Measurements from ENCODE around the gene SDF2. TPM values are rescaled to one million over a fixed set of nuclear protein-coding genes. Genes with fewer than 3 reads are reported as not detected.
A peak's percentile ranks its signal among the peaks of the same experiment; 100 is the strongest.

SDF2 gene, protein sequence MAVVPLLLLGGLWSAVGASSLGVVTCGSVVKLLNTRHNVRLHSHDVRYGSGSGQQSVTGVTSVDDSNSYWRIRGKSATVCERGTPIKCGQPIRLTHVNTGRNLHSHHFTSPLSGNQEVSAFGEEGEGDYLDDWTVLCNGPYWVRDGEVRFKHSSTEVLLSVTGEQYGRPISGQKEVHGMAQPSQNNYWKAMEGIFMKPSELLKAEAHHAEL
- total RNA-seq: 10 to 100 TPM; 30.3 to 30.9 TPM

DNA sequence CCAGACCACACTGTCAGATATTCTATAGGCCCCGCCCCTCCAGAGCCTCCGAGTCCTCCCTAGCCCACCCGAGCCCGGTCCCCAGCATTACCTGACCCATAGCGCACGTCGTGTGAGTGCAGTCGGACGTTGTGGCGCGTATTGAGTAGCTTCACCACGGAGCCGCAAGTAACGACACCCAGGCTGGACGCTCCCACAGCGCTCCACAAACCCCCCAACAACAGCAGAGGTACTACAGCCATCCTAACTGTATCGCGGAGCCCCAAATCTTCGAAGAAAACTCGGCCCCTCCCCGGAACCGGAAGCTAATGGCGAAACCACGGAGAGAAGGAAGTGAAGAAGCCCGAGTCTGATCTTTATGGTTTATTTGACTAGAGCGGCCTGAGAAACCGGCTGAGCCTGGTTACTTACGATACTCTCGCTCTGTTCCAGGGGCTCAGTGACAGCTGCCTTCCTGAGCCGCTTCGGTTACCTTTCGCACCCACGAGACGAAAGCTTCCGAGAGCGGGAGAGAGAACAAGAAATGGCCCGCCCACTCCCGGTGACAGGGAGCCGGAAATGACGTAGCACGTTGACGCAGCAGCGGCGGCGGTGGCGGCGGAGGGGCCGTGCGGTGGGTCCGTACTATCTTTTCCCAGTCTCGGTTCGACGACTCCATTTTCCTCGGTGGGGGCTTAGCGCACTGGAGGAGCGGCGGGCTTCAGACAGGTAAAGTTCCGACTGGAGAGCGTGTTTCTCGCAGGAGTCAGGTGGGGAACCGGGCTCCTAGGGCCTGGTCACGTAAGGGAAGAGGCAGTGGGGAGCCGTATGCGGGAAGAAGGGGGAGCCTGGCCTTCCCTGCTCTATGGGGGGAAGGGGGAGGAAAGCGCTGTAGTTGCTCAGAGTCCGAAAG is at the start of gene SDF2, which contains the start of gene SUPT6H:
Gene SDF2 (minus strand): TSS at position 272 of the 892 bp plus-strand sequence. CDS start 30 bp downstream, at position 242.
Gene SUPT6H (plus strand): TSS at position 571 of the 892 bp plus-strand sequence. CDS start 11,197 bp downstream, outside the sequence.
- Mint-ChIP-seq H3K4me3 (peak within 1 kb of the TSS; percentile 98), H3K4me1 (ENCODE audit: low read depth) (peaks cover 53% of the 10 kb centered on the region)
- CTCF ChIA-PET: interaction anchor here (0.6 to 4.3 kb wide), 6 partner anchors 9 to 103 kb away, joined by 3 to 56 read pairs (median 4); partner anchors contain the start of genes BLTP2 and RPL23A

DNA sequence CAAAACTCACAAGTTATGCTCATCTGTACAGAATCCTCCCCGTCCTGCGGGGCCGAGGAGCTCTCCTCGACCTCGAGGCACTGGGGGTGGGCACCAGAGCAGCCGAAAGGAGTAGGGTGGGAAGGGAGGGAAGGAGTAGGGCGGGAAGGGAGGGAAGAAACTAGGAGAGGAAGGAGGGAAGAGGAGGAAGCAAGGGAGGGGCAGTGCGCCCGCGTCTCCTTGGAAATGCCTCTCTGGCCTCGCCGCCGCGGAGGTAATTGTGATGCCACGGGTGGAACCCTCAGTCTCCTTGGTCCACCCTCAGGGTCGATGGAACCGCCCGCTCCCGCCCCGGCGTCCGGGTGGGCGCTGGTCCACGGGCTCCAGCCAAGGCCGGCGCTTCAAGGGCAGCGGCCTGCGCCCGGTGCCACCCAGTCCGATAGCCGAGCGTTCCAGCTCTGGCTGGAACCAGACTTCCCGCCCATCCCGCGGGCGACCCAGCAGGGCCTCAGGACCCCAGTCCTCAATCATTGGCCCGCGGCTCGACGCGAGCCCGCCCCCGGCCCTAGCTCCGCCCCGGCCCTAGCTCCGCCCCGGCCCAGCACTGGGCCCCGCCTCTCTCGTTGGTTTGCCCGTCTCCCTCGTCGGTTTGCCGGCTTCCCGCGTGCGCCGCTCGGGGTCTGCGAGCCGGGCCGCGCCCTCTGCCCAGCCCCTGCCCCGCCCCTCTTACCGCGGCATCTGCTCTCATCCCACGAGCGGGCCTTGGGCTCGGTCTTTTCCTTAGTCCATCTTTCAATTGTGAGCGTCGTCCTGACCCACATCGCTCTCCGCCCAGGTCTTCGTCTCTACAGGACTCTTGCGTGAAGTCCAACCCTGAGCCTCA is 49.4 kb upstream of the SDF2 start:
- Mint-ChIP-seq H3K4me3 (peak overlapping the region; percentile 79), H3K27me3 (ENCODE audit: low read depth) (peaks cover 16% of the 10 kb centered on the region), H3K4me1 (ENCODE audit: low read depth) (peaks cover 17% of the 10 kb centered on the region), H3K36me3 (ENCODE audit: low read depth) (no peaks in the 10 kb centered on the region), H3K9me3 (no peaks in the 10 kb centered on the region), H3K27ac (peak overlapping the region; percentile 79)
- peak; percentile 92 for DNase-seq
- intact Hi-C loops (cut with micrococcal nuclease): loop anchor here (1.0 to 2.0 kb wide), 4 partner anchors 8 to 66 kb away; partner anchors contain the start of genes BLTP2, NEK8, RPL23A and SUPT6H
- CTCF ChIA-PET: interaction anchor here (0.7 to 3.4 kb wide), 5 partner anchors 9 to 1220 kb away, joined by 3 to 12 read pairs (median 7); partner anchors contain the start of genes RPL23A and TLCD1

More for the DNA sequence above, at the start of gene SDF2, which contains the start of gene SUPT6H:
- Mint-ChIP-seq H3K27me3 (ENCODE audit: low read depth) (no peaks in the 10 kb centered on the region), H3K9me3 (no peaks in the 10 kb centered on the region), H3K27ac (peak within 1 kb of the TSS; percentile 100), H3K36me3 (ENCODE audit: low read depth) (peaks cover 28% of the 10 kb centered on the region)
- intact Hi-C loops (cut with micrococcal nuclease): loop anchor here (1.0 to 5.0 kb wide), 5 partner anchors 17 to 290 kb away; partner anchors contain the start of genes BLTP2, PHF12, PROCA1 and RPL23A
- peak; percentile 97 for DNase-seq

DNA sequence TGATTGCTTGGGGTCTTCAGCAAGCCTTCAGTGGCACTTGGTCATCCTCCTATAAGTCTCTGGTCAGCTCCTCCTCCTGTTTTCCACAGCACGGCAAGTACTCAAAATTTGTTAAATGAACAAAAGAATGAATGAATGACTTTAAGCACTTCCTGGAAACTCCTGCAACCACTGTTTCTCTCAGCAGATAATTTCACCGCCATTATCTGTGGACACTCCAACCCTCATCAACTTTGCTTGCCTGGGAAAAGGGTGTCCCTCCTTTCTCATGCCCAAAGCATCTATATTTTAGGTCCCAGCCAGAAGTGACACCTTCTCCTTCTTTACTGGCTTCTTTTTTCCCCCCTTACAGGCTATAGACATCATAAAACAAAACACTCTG is 45.6 kb upstream of the SDF2 start:
- no peak for DNase-seq
- Mint-ChIP-seq H3K27me3 (ENCODE audit: low read depth) (peaks cover under 1% of the 10 kb centered on the region), H3K36me3 (ENCODE audit: low read depth) (peaks cover 11% of the 10 kb centered on the region), H3K9me3 (no peaks in the 10 kb centered on the region), H3K27ac (no peak overlapping the region), H3K4me1 (ENCODE audit: low read depth) (peaks cover 15% of the 10 kb centered on the region), H3K4me3 (no peak overlapping the region)
- intact Hi-C loops (cut with micrococcal nuclease): no loop called here
- CTCF ChIA-PET: no interaction called here

DNA sequence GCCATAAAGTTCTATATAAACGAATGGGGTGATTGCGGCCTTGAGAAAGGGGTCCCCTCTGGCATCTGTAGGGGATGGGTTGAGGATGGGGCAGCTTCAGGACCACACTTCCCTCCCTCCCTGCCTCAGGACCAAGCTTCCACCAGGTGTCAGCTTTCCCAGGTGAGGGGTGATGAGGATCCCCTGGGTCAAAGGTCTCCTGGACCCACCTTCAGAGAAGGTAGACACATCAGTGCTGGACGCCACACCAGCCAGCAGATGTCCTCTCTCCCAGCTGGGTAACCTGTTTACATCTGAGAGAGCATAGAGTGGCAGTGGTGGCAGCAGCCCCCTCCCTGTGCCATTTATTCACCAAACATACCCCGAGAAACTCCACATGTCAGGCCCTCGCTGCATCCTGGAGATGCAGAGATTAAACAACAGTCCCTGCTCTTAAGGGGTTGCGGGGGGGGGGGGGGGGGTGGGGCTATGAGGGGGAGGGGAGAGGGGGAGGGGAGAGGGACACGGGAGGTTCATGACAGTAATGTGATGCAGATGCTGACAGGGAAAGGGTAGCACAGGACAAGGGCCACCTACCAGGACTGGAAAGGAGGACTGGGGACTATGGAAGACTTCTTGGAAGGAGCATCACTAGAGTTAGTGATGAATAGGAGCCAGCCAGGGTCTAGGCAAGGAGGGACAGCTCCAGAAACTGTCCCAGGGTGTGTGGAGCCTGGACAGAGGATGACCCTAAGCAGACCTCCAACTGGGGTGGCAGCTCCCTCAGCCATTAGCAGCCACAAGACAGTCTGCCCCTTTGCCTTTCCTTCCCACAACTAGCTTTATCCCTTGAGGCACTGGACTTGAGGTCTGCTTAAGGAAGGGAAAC is 45.0 kb upstream of the SDF2 start:
- no peaks in the 10 kb centered on the region for H3K27me3 Mint-ChIP-seq (ENCODE audit: low read depth)
- H3K27ac Mint-ChIP-seq: no peak overlapping the region
- H3K9me3 Mint-ChIP-seq: no peaks in the 10 kb centered on the region
- DNase-seq: no peak
- intact Hi-C loops (cut with micrococcal nuclease): no loop called here
- peaks cover 8% of the 10 kb centered on the region for H3K4me1 Mint-ChIP-seq (ENCODE audit: low read depth)
- peaks cover 14% of the 10 kb centered on the region for H3K36me3 Mint-ChIP-seq (ENCODE audit: low read depth)
- CTCF ChIA-PET: no interaction called here
- no peak overlapping the region for H3K4me3 Mint-ChIP-seq

DNA sequence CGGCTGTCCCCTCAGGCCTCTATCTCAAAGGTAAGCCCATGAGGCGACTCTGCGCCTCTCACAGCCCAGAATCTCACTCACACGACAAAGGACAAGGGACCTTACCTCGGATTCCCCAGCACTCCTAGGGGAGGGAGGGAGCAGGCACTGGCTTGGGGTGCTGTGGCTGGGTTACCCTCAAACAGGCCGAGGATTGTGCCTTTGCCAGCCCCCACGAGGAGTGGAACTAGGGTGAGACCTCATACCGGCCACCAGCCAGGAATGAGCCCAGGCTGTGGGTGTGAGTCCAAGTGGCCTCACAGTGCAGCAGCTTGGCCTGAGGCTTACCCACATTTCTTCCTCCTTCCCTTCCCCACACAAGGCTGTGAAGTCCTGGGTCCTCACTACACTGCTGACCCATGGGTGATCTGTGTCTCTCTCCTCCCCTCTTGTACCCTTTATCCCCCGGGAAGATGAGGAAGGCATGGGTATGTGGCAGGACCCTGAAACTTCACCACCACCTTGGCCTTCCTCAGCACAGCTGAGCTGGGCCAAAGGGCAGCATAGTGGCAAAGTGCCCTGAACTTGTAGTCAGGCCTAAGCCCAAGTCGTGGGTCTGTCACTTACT is 44.1 kb upstream of the SDF2 start:
- intact Hi-C loops (cut with micrococcal nuclease): no loop called here
- no peak for DNase-seq
- Mint-ChIP-seq H3K36me3 (ENCODE audit: low read depth) (peaks cover 17% of the 10 kb centered on the region), H3K27ac (no peak overlapping the region), H3K4me1 (ENCODE audit: low read depth) (peaks cover 4% of the 10 kb centered on the region), H3K9me3 (no peaks in the 10 kb centered on the region), H3K27me3 (ENCODE audit: low read depth) (no peaks in the 10 kb centered on the region), H3K4me3 (no peak overlapping the region)
- CTCF ChIA-PET: no interaction called here

DNA sequence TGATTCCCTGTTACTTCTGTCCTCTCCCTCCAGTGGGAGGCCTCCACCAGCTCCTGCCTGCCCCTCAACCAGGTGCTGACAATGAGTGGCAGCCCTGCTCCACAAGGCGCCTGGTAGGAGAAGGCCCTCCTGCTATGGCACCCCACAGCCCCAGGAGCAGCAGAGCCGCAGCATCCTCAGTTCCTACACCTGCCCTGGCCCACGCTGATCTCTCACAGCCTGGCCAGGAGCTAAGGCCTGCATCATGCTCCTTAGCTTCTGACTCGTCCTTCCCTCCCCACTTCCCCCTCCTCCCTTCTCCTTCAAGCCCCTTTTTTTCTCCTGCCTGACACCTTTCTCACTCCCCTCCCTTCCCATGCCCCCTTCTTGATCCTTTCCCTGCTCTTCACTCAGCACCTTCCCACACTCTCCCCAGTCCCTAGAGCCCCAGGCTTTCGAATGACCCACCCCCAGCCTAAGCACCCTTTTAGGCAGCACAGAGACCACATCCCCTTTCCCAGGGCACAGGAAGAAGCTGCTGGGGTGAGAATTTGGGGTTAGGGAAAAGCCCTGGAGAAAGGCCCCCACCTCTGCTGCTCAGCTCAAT is 43.5 kb upstream of the SDF2 start:
- DNase-seq: no peak
- intact Hi-C loops (cut with micrococcal nuclease): no loop called here
- Mint-ChIP-seq H3K4me1 (ENCODE audit: low read depth) (no peaks in the 10 kb centered on the region), H3K36me3 (ENCODE audit: low read depth) (peaks cover 20% of the 10 kb centered on the region), H3K4me3 (no peak overlapping the region), H3K27ac (peak overlapping the region; percentile 22), H3K9me3 (no peaks in the 10 kb centered on the region), H3K27me3 (ENCODE audit: low read depth) (no peaks in the 10 kb centered on the region)
- CTCF ChIA-PET: no interaction called here

DNA sequence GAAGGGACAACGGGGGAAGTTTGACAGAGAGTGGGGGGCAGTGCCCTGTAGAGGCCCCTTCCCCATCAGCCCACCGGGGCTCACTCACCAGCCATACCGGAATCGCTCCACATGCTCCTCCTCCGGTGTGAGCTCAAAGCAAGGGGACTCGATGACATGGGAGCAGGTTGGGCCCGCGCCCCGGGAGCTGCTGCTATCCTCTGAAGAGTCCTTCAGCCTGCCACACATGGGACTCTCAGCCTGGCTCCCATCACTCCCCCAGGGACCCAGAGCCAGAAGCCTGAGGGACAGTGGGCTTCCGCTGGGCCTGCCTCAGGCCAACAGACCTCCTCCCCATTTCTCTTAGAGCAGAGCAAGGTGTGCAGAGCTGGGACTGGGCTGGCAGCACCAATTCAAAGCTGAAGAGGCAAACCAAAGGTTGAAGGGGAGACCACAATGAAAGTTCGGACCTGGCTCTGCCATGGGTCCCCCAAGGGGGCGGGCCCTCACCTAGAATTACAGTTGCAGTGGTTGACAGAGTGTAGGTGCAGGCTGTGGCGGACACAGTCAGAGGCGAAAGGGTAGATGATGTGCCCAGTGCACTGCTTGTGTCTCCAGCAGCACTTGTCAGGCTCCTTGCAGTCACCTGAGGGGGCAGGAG is 42.6 kb upstream of the SDF2 start:
- no peak overlapping the region for H3K27ac Mint-ChIP-seq
- no peak for DNase-seq
- no peaks in the 10 kb centered on the region for H3K9me3 Mint-ChIP-seq
- H3K27me3 Mint-ChIP-seq (ENCODE audit: low read depth): no peaks in the 10 kb centered on the region
- intact Hi-C loops (cut with micrococcal nuclease): no loop called here
- H3K36me3 Mint-ChIP-seq (ENCODE audit: low read depth): peaks cover 25% of the 10 kb centered on the region
- CTCF ChIA-PET: interaction anchor here (0.6 kb wide), 1 partner anchor 91 kb away, joined by 3 read pairs; no protein-coding TSS in a partner anchor
- H3K4me3 Mint-ChIP-seq: no peak overlapping the region
- no peaks in the 10 kb centered on the region for H3K4me1 Mint-ChIP-seq (ENCODE audit: low read depth)

DNA sequence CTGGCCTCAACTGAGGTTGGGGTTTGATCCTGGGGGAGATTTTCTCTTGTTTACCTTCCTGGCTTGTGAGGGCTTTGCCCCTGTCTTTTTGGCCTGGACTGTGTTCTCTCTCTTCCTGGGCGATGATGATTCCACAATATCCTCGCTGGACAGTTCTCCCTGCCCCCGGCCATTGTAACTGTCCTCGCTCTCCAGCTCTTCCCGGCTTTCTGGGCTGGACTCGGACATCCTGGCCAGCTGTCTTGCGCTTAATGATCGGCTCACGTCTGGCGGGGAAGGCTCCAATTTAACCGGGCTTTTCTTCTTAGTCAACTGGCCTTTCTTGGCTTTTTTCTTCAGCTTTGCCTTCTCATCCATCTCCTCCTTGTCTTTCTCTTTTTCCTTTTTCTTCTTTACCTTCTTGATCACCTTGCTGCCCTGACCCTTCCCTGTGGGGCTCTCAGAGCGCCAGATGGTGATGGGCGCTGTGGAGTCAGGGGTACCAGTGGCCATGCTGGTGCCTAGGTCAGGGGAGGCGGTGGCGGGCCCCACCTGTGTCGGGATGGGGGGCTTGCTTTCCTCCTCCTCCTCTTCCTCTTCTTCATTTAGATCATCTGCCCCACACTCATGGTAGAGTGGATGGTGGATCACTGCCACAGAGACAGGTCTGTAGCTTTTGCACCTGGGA is 42.0 kb upstream of the SDF2 start:
- peaks cover 28% of the 10 kb centered on the region for H3K36me3 Mint-ChIP-seq (ENCODE audit: low read depth)
- no peak overlapping the region for H3K4me3 Mint-ChIP-seq
- H3K9me3 Mint-ChIP-seq: no peaks in the 10 kb centered on the region
- H3K27me3 Mint-ChIP-seq (ENCODE audit: low read depth): no peaks in the 10 kb centered on the region
- no peak for DNase-seq
- CTCF ChIA-PET: interaction anchor here (0.6 kb wide), 1 partner anchor 91 kb away, joined by 3 read pairs; no protein-coding TSS in a partner anchor
- intact Hi-C loops (cut with micrococcal nuclease): no loop called here
- H3K4me1 Mint-ChIP-seq (ENCODE audit: low read depth): no peaks in the 10 kb centered on the region
- no peak overlapping the region for H3K27ac Mint-ChIP-seq

DNA sequence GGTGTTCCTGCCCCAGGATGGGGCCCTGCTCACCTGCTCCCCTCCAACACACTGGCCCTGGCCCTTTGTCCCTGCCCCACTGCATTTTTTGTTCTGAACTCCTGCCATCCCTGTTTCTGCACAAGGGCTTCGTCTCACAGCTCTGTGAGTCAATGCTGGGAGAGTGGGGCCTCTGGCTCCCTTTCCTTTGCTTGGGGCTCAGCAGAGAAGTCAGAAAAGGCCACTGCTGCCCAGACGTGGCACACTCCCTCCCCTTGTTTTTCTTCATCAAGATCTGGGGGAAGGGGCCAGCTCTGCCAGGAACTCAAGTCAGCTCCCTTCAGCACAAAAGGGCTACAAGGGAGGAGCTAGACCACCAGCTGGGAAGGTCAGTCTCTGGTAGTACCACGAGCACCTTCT is 41.0 kb upstream of the SDF2 start:
- Mint-ChIP-seq H3K36me3 (ENCODE audit: low read depth) (peaks cover 28% of the 10 kb centered on the region), H3K27ac (no peak overlapping the region), H3K9me3 (no peaks in the 10 kb centered on the region), H3K4me1 (ENCODE audit: low read depth) (no peaks in the 10 kb centered on the region), H3K27me3 (ENCODE audit: low read depth) (no peaks in the 10 kb centered on the region), H3K4me3 (no peak overlapping the region)
- no peak for DNase-seq
- intact Hi-C loops (cut with micrococcal nuclease): no loop called here
- CTCF ChIA-PET: no interaction called here
